ENCODE results near the gene KANSL2.

- TF ChIP-seq CTCF (IDR thresholded peaks at IDR 0.05), result no peak
- no peak for TF ChIP-seq GATA3 (IDR thresholded peaks at IDR 0.05; ENCODE audit: borderline replicate concordance)
- no peak for TF ChIP-seq KDM5A (IDR thresholded peaks at IDR 0.05)
- no peak for TF ChIP-seq CEBPB (IDR thresholded peaks at IDR 0.05)
- TF ChIP-seq HMGXB4 (CRISPR knock-in tag; IDR thresholded peaks at IDR 0.05; ENCODE audit: borderline replicate concordance), result no peak
- TF ChIP-seq RCOR1 (IDR thresholded peaks at IDR 0.05; ENCODE audit: low read depth, low read length), result no peak
- TF ChIP-seq RFX5 (IDR thresholded peaks at IDR 0.05), result no peak
- TF ChIP-seq POLR2A (IDR thresholded peaks at IDR 0.05; ENCODE audit: low read length), result no peak
- TF ChIP-seq KDM1A (IDR thresholded peaks at IDR 0.05; ENCODE audit: low read depth), result no peak
- no peak for TF ChIP-seq EP300 (IDR thresholded peaks at IDR 0.05)
- TF ChIP-seq SREBF2 (IDR thresholded peaks at IDR 0.05), result no peak
- no peak for TF ChIP-seq CHD2 (IDR thresholded peaks at IDR 0.05; ENCODE audit: low read length, partially characterized antibody)
These were observed 6.8 kb upstream of the KANSL2 start for GRCh38 chr12:48688836-48689235.

Data from A549 (cell line).